Activated T-cell treated with anti-CD3 and anti-CD28 coated beads for 24 hours (primary cell): ENCODE data around the gene SPESP1.

Experiments
- DNase-seq: peaks from one replicate; pipeline ENCODE4 v3.0.0-alpha.2; 2020; ENCODE audit warnings: low read depth

Gene SPESP1

DNA sequence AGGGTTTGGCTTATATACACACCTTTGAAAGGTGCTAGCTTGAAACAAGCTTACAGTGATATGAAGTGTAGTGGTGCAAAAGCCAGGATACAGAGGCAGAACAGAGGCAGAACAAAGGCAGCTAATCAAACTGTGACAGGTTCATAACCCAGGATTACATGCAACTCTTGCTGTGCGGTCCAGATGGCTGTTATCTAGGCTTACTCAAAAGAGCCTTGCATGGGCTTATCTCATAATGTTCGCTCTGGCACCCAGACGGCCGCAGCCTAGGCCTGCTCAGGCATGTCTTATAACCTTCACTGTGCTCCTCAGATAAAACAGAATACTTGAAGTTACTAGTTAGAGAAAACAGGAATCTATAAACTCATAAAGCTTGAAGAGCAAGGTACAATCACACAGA lies 61.4 kb downstream of the SPESP1 start:
- no peak for DNase-seq

DNA sequence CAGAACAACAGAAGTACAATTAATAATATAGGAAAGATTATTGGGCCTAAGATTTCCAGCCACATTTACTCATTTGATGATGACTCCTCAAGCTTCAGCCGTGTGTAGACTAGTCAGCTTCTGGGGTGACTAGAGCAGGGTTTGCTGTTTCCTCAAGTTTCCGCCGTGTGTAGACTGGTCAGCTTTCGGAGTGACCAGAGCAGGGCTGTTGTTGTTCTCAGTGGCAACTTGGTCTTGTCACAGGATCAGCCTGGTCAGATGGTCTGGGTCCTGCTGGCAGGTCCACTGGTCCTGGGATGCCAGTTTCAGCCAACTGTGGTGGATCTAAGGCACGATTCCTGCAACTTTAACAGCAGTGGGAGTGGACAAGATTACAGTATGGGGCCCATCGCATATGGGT lies 62.4 kb downstream of the SPESP1 start:
- no peak for DNase-seq

DNA sequence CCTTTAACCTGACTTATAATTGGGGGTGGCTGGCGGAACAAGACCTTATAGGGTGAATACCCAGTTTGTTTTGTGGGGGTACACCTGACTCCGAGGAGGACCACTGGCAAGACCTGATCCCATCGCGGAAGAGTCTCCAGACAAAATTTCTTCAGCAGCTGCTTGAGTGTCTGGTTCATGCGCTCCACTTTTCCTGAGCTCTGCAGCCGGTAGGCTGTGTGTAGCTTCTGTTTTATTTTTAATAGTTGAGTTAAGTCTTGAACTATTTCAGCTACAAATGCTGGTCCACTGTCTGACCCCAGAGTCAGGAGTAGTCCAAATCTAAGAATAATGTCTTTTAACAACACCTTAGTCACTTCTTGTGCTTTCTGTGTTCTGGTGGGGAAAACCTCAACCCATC lies 63.0 kb downstream of the SPESP1 start:
- no peak for DNase-seq

DNA sequence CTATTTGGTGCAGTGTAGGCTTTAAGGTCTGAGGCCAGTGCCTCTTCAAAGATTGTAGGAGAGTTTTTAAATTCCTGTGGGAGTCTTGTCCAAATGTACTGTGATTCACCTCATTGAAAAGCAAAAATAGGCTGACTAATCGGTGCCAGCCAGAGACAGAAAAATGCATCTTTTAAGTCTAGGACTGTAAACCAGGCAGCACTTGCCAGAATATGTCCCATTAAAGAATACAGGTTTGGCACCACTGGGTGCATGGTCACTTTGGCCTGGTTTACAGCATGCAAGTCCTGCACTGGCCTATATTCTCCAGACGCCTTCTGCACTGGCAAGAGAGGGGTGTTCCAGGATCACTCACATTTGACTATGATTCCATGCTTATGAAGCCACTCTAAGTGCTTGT lies 63.8 kb downstream of the SPESP1 start:
- no peak for DNase-seq

DNA sequence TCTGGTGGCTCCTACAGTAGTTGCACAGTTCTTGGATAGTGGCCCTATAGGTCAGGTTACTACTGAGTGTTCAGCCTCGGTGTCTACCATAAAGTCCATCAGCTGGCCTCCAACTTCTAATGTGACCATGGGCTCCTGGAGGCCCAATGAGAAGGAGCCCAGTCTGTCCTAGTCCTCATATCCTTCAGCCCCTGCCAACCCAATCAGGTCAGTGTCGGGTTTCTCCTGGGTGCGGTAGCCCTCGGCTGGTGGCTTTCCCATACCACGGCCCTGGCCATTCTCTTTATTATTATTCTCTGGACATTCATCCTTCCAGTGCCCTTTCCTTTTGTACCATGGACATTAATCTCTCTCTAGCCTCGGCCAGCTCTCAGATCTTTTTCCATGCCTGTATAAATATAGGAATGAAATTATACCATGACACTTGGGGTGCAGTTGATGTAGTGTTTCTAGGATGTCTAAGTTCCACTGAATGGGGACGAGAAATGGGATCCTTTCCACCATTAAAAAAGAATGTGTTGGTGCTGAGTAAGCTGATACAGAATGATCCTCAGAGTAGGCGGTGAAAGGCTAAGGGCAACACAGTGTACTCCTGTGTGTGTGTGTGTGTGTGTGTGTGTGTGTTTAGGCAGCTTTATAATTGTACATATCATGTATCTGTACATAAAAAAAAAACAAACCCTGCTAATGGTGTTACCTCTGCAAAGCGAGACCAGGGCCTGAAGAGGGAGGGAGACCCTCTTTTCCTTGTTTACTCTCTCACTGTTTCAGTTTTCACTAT lies 64.8 kb downstream of the SPESP1 start:
- no peak for DNase-seq
